DOHH2 (cell line): Measurements from ENCODE around the gene LRCH2.

Source experiments
- H3F3A ChIP-seq: fragments of 200-600 bp; sonication (generic), shearing (Covaris generic); 2 replicates; pipeline ENCODE4 v1.6.0; 2016; ENCODE audit warnings: antibody characterized with exemption, mild to moderate bottlenecking; ENCODE audit not compliant: control insufficient read depth, insufficient read depth
- H3K27ac ChIP-seq: fragments of 200-600 bp; sonication (generic); 2 replicates; pipeline ENCODE4 v1.5.1; 2014; ENCODE audit warnings: low read depth, mild to moderate bottlenecking, low read length, moderate library complexity
- H3K27me3 ChIP-seq: fragments of 200-600 bp; sonication (generic); 2 replicates; pipeline ENCODE4 v1.6.1; 2014; ENCODE audit warnings: mild to moderate bottlenecking, low read length, mixed read lengths; ENCODE audit not compliant: control insufficient read depth
- H3K36me3 ChIP-seq: fragments of 200-600 bp; sonication (generic); 2 replicates; pipeline ENCODE4 v1.6.1; 2014; ENCODE audit warnings: mild to moderate bottlenecking, low read length, moderate library complexity, mixed read lengths; ENCODE audit not compliant: control insufficient read depth
- H3K4me1 ChIP-seq: fragments of 200-600 bp; sonication (generic); 2 replicates; pipeline ENCODE4 v1.6.1; 2014; ENCODE audit warnings: mild to moderate bottlenecking, low read length, mixed read lengths; ENCODE audit not compliant: control insufficient read depth
- H3K4me2 ChIP-seq: fragments of 200-600 bp; sonication (generic); 2 replicates; pipeline ENCODE4 v1.6.0; 2014; ENCODE audit warnings: mild to moderate bottlenecking, low read length, moderate library complexity
- H3K4me3 ChIP-seq: fragments of 200-600 bp; sonication (generic); 2 replicates; pipeline ENCODE4 v1.5.1; 2014; ENCODE audit warnings: mild to moderate bottlenecking, low read length, mixed read lengths
- H3K79me2 ChIP-seq: fragments of 200-600 bp; sonication (generic); 2 replicates; pipeline ENCODE4 v1.6.1; 2014; ENCODE audit warnings: mild to moderate bottlenecking, low read length, mixed read lengths; ENCODE audit not compliant: control insufficient read depth
- H3K9me2 ChIP-seq: fragments of 200-600 bp; sonication (generic); replicated peaks from 2 replicates; pipeline ENCODE4 v1.6.1; 2014; ENCODE audit warnings: mild to moderate bottlenecking, low read length, mixed read lengths; ENCODE audit not compliant: control insufficient read depth
- H3K9me3 ChIP-seq: fragments of 200-600 bp; sonication (generic); 2 replicates; pipeline ENCODE4 v1.6.1; 2014; ENCODE audit warnings: antibody characterized with exemption, low read length, mixed read lengths; ENCODE audit not compliant: control insufficient read depth, insufficient read depth
- H4K20me1 ChIP-seq: fragments of 200-600 bp; sonication (generic); 2 replicates; pipeline ENCODE4 v1.6.0; 2014; ENCODE audit warnings: low read depth, mild to moderate bottlenecking, antibody characterized with exemption, low read length, moderate library complexity; ENCODE audit not compliant: control insufficient read depth, insufficient read depth
- CTCF ChIP-seq: fragments of 200-600 bp; sonication (generic); IDR thresholded peaks from one replicate; pipeline ENCODE4 v1.5.1; 2014; ENCODE audit warnings: antibody characterized with exemption, mild to moderate bottlenecking, low read depth, low read length; ENCODE audit not compliant: poor library complexity, severe bottlenecking
- EZH2phosphoT487 ChIP-seq: fragments of 200-600 bp; sonication (generic); IDR thresholded peaks from 2 replicates; pipeline ENCODE4 v1.6.1; 2017; ENCODE audit warnings: borderline replicate concordance, mild to moderate bottlenecking, antibody characterized with exemption, low read length, moderate library complexity, mixed read lengths

LRCH2 gene

GRCh38 chrX:115234461-115234860, 565 bp upstream of the LRCH2 start:
- H3K27ac ChIP-seq: no peak overlapping the region
- no peak overlapping the region for H3K4me2 ChIP-seq
- H3K9me3 ChIP-seq: no peaks in the 10 kb centered on the region
- H3K36me3 ChIP-seq: no peaks in the 10 kb centered on the region
- H3K4me3 ChIP-seq: no peak overlapping the region
- no peaks in the 10 kb centered on the region for H3K4me1 ChIP-seq
- H3K79me2 ChIP-seq: no peaks in the 10 kb centered on the region
- TF ChIP-seq CTCF (no peak), EZH2phosphoT487 (no peak)
- H3K9me2 ChIP-seq: no peaks in the 10 kb centered on the region
- H3F3A ChIP-seq: no peaks in the 10 kb centered on the region
- no peaks in the 10 kb centered on the region for H4K20me1 ChIP-seq
- H3K27me3 ChIP-seq: no peaks in the 10 kb centered on the region

GRCh38 chrX:115232933-115233496, 881 bp downstream of the LRCH2 start:
- H3F3A ChIP-seq: no peaks in the 10 kb centered on the region

GRCh38 chrX:115229337-115230003, 4.4 kb downstream of the LRCH2 start:
- no peaks in the 10 kb centered on the region for H3K27me3 ChIP-seq
- no peak overlapping the region for H3K4me2 ChIP-seq
- no peaks in the 10 kb centered on the region for H4K20me1 ChIP-seq
- no peak overlapping the region for H3K27ac ChIP-seq
- H3K9me2 ChIP-seq: no peaks in the 10 kb centered on the region
- H3K36me3 ChIP-seq: no peaks in the 10 kb centered on the region
- TF ChIP-seq EZH2phosphoT487 (no peak), CTCF (no peak)
- no peaks in the 10 kb centered on the region for H3F3A ChIP-seq
- H3K4me3 ChIP-seq: no peak overlapping the region
- H3K79me2 ChIP-seq: no peaks in the 10 kb centered on the region
- no peaks in the 10 kb centered on the region for H3K4me1 ChIP-seq
- no peaks in the 10 kb centered on the region for H3K9me3 ChIP-seq

More at GRCh38 chrX:115232933-115233496, 881 bp downstream of the LRCH2 start:
- no peaks in the 10 kb centered on the region for H3K9me3 ChIP-seq
- H3K36me3 ChIP-seq: no peaks in the 10 kb centered on the region
- no peak for TF ChIP-seq EZH2phosphoT487
- TF ChIP-seq CTCF: no peak
- H3K4me2 ChIP-seq: no peak overlapping the region
- no peak overlapping the region for H3K4me3 ChIP-seq
- H3K9me2 ChIP-seq: no peaks in the 10 kb centered on the region
- H4K20me1 ChIP-seq: no peaks in the 10 kb centered on the region
- H3K27me3 ChIP-seq: no peaks in the 10 kb centered on the region
- H3K4me1 ChIP-seq: no peaks in the 10 kb centered on the region
- H3K79me2 ChIP-seq: no peaks in the 10 kb centered on the region
- no peak overlapping the region for H3K27ac ChIP-seq
